Umbilical cord (tissue), 2 donors: Measurements from ENCODE around the gene UQCRC1. TPM values are rescaled to one million over a fixed set of nuclear protein-coding genes. Genes with fewer than 3 reads are reported as not detected.

Experiments
- DNase-seq: peaks from one replicate; pipeline ENCODE4 v3.0.0-alpha.2; 2015; ENCODE audit warnings: low spot score
- total RNA-seq: library from RNA; depleted of rRNA; stranded (reverse); fragments of >200 nt; gene quantifications from one replicate; pipeline ENCODE4 v1.2.3, GENCODE V29; 2014; ENCODE audit warnings: low replicate concordance; ENCODE audit not compliant: insufficient read depth

UQCRC1 gene
- total RNA-seq, 1 donor from 2014 or later = 97.5 TPM

DNA sequence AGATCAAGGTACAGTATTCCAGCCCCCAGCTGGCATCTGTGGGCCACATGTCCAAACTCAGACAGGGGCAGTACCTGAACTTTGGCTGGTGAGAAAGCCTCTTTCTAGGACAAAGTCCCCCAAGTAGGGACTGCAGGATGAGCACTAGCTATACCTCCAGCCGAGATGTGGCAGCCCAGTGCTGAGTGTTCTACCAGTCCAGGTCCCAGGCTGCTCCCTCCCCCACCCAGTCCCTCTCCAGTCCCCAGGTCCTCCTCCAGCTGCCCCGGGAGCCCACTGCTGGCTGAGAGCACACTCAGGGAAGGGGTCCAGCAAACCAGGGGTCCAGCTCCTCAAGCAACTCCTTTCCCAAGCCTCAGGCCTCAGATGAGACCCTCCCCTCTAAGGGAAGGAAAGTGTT, 24.3 kb upstream of the UQCRC1 start:
- no peak for DNase-seq

DNA sequence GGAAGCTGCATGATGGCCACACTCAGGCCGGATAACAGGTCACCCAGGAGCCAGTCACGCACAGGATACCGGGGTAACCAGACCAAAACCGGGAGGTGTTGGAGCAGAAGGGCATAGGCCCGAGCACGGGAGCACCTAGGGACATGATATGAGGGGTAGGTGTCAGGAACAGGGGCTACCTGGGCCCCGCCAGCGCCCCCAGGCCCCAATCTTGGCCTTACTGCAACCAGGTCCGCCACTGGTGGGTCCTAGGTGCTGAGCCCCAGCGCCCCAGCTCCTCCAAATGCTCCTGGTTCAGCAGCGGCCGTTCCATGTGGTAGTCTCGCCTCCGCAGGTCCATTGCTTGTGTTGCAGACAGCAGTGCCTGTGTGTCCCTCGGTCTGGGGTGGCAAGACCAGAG, 23.8 kb upstream of the UQCRC1 start:
- DNase-seq = no peak

DNA sequence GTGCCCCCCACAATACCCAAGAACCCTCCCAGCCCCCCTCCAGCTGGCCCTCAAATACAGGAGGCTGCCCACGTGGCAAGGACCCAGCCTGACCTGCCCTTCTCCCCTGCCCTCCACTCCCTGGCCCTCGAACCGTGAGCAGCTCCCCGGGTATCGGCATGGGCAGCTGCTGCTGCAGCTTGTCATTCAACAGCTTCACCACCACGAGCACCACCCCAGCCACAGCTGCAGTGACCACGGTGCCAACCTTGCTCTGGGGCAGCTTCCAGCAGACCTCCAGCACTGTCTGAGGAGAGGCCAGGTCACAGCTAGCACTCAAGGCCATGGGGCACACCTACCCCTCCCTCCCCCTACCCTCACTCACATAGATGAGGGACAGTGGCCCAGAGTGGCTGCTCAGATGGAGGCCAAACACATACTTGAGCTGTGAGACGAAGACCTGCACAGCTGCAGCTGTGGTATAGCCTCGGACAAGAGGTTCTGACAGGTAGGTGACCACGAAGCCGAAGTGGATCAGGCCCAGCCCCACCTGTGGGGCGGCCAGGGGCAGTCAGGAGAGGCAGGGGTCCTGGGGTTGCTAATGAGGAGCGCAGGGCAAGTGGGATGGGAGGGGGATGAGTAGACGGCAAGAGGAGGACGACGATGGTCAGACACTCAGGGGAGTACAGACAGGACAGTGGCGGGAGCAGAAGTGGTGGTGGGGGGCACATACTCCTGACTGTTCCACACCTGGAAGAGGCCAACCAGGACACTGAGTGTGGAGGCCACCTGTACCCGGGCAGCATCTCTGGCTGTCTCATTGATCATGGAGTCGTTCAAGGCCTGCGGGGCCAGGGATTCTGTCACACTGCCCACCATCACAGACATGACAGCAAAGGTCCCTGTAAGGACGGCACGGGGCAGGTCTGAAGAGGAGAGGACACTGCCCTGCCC, 22.3 kb upstream of the UQCRC1 start:
- DNase-seq = no peak

DNA sequence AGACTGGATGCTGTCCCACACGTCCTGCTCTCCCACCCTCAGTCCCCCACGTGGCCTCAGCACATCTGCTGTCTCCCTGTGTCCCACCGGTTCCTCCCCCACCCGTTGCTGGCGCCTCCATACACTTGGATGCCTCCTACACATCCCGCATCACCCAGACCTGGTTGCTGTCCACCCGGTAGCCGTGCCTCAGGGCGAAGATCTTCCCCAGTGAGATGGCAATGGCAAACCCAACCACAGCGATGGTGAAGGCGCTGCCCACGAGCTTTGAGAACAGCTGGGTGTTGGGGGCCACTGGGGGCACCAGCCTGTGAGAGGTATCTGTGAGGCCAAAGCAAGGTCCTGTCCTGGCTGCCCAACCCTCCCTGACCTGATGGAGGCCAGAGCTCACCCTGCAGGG, 21.4 kb upstream of the UQCRC1 start:
- DNase-seq = no peak

DNA sequence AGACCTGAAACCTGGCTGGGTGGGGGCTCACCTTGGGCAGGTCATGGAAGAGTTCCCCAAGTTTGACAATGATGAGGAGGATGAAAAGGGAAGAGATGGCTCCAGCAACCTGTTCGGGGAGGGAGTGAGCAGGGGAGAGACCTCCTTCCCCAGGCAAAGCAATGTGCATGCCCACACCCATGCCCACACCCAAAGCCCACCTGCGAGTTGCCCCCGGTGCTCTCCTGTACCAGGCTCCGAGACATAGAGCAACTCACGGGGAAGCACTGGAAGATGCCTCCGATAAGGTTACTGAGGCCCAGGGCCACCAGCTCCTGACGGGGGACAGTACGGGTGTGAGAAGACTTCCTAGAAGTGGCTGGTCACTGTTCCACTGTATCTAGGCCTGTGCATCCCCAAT, 21.0 kb upstream of the UQCRC1 start:
- no peak for DNase-seq

DNA sequence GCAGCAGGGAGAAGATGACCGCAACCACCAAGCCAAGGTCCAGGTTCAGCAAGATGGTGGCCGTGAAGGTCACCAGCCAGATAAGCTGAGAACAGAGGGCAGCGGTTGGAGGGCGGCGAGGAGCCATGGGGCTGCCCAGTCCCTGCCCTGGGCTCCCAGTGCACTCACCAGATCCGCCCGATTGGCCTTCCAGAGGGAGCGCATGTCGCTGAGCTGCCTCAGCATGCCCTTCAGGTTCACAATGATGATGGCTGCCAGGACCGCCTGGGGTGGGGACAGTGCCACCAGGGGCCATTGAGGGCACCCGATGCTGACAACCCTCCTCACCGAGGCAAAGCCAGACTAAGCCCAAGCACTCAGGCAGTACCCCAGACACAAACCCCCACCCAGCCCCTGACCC, 20.4 kb upstream of the UQCRC1 start:
- no peak for DNase-seq

DNA sequence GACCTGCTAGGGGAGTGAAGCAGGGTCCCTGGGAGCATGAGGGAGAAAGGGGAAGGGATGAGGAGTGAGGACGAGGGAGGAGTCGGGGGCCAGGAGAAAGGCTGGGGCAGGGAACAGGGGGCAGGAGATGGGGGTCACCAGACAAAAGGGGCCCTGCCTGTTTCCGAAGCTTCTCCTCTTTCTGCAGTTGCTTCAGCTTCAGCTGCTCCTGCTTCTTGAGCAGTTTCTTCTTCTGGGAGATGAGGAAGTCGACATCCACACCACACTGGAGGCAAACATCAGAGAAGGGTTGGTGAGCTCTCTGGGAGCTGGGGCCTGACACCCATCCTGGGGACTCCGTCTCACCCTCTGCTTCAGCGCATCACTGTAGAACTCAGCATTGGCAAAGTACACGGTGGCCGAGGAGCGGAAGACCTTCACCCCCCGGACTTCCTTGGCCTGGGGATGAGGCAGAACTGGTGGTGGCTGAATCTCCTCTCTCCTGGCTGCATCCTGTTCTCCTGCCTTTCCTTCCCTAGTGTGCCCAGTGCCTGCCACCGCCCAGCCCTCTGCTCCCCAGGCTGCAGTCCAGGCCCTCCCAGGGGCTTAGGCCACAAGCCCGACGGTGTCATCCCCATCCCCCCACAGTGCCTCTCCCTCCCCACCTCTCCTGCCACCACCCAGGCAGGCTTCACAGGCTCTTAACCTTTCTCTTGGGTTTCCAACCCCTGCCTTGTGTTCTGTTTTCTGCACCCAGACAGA, 19.0 kb upstream of the UQCRC1 start:
- DNase-seq = no peak

DNA sequence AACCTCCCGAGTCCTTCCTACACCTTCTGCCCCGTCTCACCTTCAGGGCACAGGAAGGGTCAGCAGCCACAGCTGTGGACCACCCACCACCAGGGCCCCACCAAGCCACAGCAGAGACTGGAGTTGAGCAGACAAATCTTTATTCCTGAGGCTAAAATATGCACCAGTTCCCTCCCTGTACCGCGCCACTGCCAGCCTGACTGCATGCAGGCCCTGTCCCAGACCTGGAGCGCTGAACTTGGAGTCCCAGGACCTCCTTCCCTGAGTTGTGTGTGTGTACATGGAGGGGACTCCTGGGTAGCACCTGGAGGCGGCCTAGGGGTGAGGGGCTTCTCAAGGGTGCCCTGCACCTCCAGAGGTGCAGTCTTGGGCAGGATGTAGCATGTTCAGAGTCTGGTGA, 16.2 kb upstream of the UQCRC1 start:
- no peak for DNase-seq

DNA sequence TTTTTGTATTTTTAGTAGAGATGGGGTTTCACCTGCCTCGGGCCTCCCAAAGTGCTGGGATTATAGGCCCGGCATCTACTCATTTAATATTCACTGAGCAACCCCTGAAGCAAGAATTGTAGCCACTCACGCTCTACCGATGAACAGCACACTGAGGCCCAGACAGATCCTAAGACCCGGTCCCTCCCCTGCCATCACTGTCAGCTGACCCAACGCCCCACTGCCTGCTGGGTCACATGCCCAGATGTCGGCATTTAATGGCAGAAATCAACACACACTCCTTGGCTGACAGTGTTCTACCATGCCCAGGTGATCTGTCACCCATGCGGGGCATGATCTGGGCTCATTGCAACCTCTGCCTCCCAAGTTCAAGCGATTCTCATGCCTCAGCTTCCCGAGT, 15.3 kb upstream of the UQCRC1 start:
- no peak for DNase-seq

DNA sequence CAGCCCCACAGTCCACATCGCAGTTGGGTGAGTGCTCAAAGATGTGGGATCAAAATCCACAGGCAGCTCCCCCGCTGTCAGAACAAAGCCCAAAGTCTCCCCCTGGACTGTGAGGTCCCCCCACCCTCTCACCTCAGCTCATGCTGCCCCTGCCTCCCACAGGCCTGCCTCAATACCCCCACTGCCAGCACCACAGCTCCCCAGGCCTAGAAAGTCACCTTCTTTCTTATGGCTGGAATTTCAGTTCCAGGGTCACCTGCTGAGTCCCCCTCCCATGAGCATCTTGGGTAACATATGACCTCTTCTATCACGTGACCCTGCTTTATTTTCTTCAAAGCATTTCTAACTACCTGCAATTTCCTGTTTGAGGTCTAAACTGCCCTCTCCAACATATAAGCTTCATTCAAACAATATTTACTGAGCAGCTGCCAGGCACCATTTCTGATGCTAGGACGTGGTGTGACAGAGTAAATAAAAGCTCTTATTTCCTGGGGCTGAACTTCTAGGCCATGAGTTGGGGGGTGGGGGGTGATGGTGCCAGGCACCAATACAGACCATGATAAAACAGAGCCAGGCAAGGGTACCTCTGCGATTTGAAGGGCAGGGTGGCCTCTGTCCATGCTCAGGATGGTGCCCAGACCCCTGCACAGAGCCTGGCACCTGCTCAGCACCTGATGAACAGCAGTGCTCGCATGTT, 14.6 kb upstream of the UQCRC1 start:
- DNase-seq = no peak

DNA sequence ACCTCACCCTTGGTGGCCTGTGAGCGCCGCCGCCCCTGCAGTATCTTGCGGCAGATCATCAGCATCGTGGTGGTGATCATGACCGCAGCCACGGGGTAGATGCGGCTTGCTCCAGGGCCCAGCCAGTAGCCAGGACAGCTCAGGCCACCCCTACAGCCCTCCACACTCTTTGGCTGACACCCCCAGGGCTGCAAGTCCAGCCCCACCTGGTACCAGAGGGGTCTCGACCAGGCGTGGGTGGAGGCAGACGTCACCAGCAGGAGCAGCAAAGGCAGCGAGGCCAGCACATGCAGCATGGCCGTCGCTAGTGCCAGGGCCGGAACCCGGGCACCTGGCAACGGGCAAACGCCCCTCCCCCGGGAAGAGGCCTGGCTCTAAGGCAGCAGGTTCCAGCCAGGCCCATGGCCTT, 12.0 kb upstream of the UQCRC1 start, which contains the start of gene TMEM89:
Gene TMEM89, minus strand, starts transcription at position 309 of the 409 bp plus-strand sequence. Its CDS starts 13 bp downstream, at position 296.
- no peak for DNase-seq

DNA sequence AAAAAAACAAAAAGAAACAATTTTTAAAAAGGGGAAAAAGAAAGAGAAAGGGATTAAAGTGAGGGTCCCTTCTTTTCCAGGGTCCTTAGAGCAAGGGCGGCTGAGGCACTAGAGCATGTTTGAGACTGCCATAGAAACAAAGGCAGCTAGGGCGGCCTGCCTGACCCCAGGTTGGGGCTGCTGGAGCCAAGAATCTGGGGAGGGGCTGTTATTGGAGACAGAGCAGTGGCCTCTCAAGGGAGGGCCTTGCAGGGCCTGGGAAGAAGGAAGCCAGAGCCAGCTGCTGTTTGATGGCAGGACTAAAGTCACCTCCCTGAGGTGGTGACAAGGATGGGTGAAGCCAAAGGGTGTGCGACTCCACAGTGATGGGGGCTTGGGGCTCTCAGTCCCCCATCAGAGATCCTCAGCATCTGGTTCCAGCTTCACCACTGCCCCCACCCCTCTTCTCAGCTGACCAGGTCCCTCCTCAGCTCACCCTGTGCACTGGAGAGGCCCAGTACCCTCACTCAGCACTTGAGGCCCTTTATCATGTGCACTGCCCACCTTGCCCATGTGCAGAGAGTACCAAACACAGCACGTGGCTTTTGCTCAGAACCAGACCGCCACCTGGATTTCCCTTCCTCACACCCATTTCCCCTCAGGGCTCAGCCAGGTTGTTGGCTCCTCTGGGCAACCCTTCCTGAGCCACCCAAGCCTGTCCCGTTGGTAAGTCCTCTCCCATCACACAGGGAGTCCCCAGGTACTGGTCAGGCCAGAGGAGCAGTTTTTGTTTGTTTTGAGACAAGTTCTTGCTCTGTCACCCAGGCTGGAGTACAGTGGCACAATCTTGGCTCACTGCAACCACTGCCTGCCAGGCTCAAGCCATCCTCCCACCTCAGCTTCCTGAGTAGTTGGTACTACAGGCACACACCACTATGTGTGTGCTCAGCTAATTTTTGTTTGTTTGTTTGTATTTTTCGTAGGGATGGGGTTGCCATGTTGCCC, 10.4 kb upstream of the UQCRC1 start:
- no peak for DNase-seq

DNA sequence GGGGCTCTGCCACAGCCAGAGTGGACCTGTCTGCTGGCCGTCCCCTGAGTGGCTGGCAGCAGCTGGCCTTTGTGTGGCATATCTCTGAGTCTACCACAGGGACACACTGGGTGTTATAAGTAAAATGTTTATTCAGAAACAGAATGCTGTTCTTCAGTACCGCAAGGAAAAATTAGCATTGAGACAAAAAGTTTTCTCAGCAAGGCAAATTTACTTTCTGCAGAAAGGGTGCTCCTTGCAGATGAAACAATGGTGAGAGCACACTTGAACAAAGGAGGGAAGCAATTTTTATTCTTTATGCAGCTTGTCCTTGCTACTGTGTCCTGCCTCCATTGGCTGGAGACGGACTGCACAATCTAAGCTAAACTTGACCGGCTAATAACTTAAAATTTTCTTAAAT, 8.1 kb upstream of the UQCRC1 start:
- DNase-seq = no peak

DNA sequence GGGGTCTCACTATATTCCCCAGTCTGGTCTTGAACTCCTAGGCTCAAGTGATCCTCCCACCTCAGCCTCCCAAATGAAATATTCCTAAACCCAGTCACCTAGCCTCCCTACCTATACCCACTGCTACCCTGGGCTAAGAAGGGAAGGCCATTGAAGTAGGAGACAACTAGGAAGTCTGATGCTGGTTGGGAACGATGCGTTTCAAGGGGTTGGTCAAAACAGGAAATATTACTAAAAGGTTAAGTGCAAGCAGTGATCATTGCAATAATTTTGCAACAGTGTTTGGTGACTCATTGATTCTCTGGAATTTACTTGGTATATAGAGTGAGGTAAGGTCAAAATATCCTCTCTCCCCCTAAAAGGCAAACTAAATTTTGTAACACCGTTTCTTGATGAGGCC, 4.6 kb upstream of the UQCRC1 start:
- no peak for DNase-seq

DNA sequence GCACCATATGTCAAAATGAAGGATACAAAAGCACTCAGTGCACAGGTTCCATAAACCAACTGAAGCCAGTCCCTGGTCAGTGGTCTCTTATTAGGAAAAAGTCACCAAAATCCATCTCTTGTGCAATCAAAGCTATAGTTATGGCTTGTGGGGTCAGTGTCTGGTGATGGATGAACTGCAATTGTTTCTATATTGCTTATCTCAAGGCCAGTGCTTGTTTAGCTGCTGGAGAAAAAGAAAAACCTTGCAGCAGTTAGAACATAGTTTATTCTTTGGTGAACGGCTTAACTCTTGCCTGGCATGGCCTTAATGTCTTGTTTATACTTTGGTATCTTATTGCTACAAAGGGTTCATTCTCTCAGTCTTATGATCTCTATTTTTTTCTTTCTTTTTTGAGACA, 2.9 kb upstream of the UQCRC1 start:
- no peak for DNase-seq

DNA sequence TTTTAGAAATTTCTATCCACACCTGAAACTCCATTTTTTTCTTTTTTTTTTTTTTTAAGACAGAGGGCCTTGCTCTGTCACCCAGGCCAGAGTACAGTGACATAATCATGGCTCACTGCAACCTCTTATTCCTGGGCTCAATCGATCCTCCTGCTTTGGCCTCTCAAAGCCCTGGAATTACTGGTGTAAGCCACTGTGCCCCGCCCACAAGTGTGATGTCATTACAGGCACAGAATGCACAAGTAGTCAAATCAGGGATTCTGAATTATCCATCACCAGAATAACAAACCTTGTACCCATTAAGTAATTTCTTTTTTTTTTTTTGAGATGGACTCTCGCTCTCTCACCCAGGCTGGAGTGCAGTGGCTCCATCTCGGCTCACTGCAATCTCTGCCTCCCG, 1.9 kb downstream of the UQCRC1 start:
- no peak for DNase-seq

DNA sequence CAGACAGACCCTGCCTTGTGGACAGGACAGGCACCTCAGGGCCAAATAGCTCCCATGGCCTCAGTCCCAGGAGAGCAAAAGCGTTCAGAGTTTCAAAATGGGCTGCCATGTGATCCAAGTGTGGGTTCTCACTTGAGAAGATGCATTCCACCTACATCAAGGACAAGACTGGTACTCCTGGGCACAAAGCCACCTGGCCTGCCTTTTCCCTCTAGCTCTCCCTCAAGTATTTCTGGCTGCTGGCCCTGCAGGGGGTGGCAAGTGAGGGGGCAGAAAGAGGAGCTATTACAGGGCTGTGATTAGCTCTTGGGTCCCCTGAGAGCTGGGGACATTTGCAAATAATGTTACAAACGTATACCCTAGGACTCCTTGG, 7.8 kb downstream of the UQCRC1 start:
- no peak for DNase-seq

DNA sequence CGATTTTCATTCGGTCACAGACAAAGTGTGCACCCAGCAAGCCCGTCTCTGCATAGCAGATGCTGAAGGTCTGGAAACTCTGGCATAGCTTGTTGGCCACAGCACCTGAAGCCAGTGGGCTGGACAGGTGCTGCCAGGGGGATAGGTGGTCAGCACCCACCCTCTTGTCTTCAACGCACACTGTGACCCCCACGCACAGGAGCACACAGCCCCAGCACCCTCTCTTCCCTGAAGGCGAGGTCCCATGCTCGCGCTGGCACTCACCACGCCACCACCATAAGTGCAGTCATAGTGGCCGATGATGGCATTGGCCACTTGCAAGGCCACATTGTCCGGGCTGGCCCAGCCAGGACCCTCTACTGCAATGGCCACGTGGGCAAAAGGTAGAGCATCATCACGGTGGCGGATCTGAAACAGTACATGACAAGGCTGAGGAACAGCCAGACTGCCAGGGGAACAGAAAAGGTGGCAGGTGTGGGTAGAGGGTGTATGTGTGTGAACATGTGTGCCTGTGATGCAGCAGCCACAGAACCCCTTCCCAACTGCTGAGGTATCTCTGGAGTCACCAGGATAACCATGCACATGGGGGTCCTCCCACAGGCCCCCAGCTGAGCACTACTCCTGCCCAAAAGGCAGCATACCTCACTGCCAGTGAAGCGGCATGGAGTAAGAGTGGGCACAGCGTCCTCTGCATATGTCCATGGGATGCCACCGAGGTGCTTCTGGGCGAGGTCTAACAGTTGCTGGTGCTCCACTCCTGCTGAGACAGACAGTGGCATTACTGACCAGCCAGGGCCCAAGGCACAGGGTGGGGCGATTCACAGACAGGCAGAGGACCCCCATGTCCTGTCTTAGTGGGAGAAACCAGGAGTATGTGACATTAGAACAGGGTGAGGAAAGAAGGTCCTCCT, 8.5 kb downstream of the UQCRC1 start:
- no peak for DNase-seq

DNA sequence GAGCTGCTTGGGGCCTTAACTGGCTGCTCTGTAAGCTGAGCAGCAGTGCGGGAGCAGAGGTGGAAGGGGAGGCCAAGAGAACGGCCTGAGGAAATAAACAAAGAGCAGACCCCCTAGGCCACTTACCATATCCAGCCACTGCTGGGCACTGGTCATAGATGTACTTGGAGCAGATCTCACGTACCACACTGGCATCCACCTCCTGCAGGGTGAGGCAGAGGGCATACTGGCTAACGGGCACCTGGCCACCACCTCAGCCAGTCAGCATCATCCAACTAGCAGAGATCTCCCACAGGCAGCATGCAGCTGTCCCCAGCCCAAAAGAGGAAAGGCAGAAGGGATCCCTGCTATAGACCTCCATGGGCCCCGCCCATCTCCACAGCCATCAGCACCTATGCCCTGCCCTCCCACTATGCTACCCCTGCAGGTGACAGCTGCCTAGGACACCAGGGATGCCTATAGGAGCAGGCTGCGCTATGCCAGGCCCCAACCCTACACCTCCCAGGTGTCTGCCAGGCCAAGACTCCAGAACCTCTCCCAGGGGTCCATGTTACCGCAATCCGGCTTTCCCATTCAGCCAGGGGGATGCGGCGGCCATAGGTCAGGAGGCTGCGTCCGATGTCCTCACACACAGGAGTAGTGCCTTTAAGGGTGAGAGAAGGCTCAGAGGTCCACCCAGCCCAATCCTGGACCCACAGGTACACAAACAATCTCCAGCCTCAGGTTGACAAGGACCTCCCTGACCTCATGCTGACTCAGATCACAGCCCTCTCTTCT, 9.7 kb downstream of the UQCRC1 start:
- DNase-seq = no peak
